ENCODE results near the gene BOLL.
"Not testable (repeated sequence)": the region's sequence is repeated elsewhere in the genome, so short reads cannot be mapped to it uniquely, and the experiment has no call there.

- TF ChIP-seq CTCF (IDR thresholded peaks at IDR 0.05); POLR2A (IDR thresholded peaks at IDR 0.05; ENCODE audit: low read depth); EP300 (IDR thresholded peaks at IDR 0.05); POLR2AphosphoS5 (IDR thresholded peaks at IDR 0.05): not testable (repeated sequence)
These were observed 56.3 kb downstream of the BOLL start for GRCh38 chr2:197728555-197729544.
